GM19099 (cell line): ENCODE measurements around the gene SHISA8.
A peak's percentile ranks its signal among the peaks of the same experiment; 100 is the strongest.

Experiments
- POLR2A ChIP-seq: IDR thresholded peaks from 3 replicates; pipeline ENCODE4 v1.6.1; 2011; ENCODE audit warnings: low read depth; ENCODE audit not compliant: insufficient read length; ENCODE audit errors: extremely low read depth

The SHISA8 gene

GRCh38 chr22:41919357-41920224, 4.7 kb upstream of the SHISA8 start:
- TF ChIP-seq POLR2A = peak; percentile 72

GRCh38 chr22:41917903-41918791, 3.3 kb upstream of the SHISA8 start:
- TF ChIP-seq POLR2A = peak; percentile 44

- no peak for TF ChIP-seq POLR2A
Observed at GRCh38 chr22:41917375-41917902, 2.6 kb upstream of the SHISA8 start.

- TF ChIP-seq POLR2A = no peak
Observed at GRCh38 chr22:41916745-41917358, 2.0 kb upstream of the SHISA8 start.

- peak; percentile 11 for TF ChIP-seq POLR2A
Observed at GRCh38 chr22:41915786-41916493, 1.1 kb upstream of the SHISA8 start.

- TF ChIP-seq POLR2A = no peak
Observed at GRCh38 chr22:41914611-41915034, 251 bp downstream of the SHISA8 start.

- TF ChIP-seq POLR2A = no peak
Observed at GRCh38 chr22:41913842-41914534, 886 bp downstream of the SHISA8 start.

- TF ChIP-seq POLR2A = no peak
Observed at GRCh38 chr22:41913040-41913719, 1.7 kb downstream of the SHISA8 start.

- TF ChIP-seq POLR2A = no peak
Observed at GRCh38 chr22:41912338-41913039, 2.4 kb downstream of the SHISA8 start.

- TF ChIP-seq POLR2A = no peak
Observed at GRCh38 chr22:41911001-41911611, 3.8 kb downstream of the SHISA8 start.

GRCh38 chr22:41910050-41911000, 4.5 kb downstream of the SHISA8 start:
- TF ChIP-seq POLR2A = no peak
